ENCODE measurements around the gene OR52E2.

The OR52E2 gene

GRCh38 chr11:5011254-5011653 lies 48.2 kb downstream of the OR52E2 start:
- DNase-seq (ENCODE audit: low spot score) = no peak

Measured in CD4-positive, alpha-beta T cell treated with Interleukin-15 for 4 hours (primary cell).